ENCODE results near the gene ITPA.

DNA sequence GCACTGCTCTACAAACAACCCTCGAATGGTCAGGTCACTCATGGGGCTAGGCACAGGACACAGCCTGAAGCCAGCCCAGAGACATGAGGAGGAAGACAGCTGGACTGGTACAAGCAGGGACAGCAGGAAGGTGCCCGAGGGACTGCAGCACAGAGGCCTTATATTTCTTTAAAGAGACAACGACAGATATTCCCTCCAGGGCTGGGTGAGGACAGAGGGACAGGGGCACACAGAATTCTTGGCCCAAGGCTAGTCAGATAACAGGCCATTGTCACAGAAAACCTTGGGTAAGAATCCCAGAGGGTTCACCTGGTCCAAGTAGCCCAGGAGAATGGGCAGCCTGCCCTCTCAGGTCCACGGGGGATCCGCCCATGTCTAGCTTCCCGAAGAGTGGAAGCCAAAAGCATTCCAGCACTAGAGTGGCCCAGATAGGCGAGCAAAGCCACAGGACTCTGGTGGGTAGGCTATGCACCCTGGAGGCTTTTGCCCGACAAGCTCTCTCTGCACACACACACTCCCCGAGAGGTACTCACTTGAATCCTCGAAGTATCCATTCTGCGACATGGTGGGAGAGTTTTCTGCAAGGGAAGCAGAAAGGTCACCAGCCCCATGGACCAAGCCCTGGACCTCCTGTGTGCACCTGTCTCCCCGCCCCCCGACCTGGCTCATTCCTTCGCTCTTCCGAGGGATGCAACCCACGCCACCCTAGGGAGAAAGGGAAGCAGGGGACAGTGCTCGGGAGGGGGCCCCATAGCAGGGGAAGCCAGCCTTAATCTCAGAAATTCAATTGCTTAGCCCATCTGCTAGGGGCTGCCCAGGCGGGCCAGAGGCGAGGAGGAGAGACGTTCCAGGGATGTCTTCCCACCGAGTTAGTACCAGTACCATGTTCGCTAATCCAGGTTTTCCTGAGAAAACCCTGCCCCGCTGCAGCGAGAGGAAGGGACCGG is 28.0 kb downstream of the ITPA start:
- TF ChIP-seq CTCF (IDR thresholded peaks at IDR 0.05): no peak
- no peak for TF ChIP-seq POLR2A (IDR thresholded peaks at IDR 0.05)
